ENCODE measurements around the gene BCAN.

BCAN gene

DNA sequence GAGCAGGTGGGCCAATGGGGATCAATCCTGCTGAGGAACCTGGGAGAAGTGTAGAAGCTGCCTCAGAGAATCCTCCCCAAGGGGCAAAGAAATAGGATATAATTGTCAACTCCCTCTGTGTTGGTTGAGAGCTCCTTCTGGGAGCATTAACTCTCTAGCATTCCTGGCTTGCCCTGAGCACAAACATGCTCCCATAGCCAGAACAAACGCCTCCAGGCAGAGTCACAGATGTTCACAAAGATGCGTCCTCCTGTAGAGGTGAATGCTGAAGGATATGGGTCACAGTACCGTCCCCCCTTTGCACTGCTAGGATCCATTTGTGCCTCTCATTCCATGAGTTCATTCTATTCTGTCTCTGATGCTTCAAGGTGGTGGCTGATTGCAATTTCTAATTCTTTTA lies 9.6 kb upstream of the BCAN start:
- H3K27ac ChIP-seq (ENCODE audit: low read depth, low read length), result no peak overlapping the region
- no peaks in the 10 kb centered on the region for H3K36me3 ChIP-seq (ENCODE audit: insufficient read depth, low read length)
- H3K4me3 ChIP-seq (ENCODE audit: low read depth in 1 of 2, low read length in 2 of 2), result no peak overlapping the region
- no peaks in the 10 kb centered on the region for H3K4me1 ChIP-seq (ENCODE audit: insufficient read depth, low read length)
- peaks cover 8 to 26% of the 10 kb centered on the region in 2 donors for H3K27me3 ChIP-seq (ENCODE audit: control insufficient read depth in 1 of 2, insufficient read depth in 2 of 2, low read length in 2 of 2)
- H3K9ac ChIP-seq (ENCODE audit: low read length), result no peak overlapping the region
- no peaks in the 10 kb centered on the region for H3K9me3 ChIP-seq (ENCODE audit: low read length)

DNA sequence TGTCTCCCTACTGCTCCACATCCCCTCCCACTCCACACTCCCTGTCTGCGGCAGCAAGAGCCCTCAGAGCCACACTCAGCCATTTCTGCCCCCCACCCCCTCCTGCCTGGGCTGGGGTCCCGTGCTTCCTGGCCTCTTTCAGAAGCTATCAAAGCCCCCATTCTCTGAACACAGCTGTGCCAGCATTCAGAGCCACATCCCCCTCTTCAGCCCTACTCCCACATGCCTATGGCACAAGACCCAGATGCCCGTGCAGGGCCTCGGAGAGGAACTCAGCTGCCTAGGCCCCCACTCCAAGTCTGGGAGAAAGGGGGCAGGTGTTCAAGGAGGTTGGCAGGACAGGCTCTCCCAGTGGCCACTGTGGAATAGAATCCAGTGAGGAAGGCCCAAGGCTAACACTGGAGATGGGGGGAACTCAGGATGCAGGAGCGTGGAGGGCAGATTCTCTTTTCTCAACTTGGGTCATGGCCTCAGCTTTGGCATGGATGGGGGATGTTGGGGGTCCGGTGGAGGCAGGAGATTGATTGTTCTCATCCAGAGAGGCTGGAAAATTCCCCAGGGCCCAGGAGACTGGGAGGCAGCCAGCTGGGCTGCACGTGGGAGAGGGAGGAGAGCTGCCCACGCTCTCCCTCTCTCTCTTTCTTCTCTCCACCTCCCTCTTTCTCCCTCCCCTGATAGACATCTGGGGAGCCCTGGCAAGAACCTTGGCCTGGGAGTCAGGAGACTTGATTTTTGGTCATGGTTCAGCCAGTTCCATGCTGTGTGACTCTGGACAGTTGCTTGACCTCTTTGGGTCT lies 3.5 kb upstream of the BCAN start:
- no peak overlapping the region for H3K27ac ChIP-seq (ENCODE audit: low read depth, low read length)
- H3K36me3 ChIP-seq (ENCODE audit: insufficient read depth, low read length), result no peaks in the 10 kb centered on the region
- H3K4me1 ChIP-seq (ENCODE audit: insufficient read depth, low read length), result peaks cover 8% of the 10 kb centered on the region
- no peak overlapping the region for H3K9ac ChIP-seq (ENCODE audit: low read length)
- H3K4me3 ChIP-seq (ENCODE audit: low read depth in 1 of 2, low read length in 2 of 2), result no peak overlapping the region
- H3K27me3 ChIP-seq (ENCODE audit: control insufficient read depth in 1 of 2, insufficient read depth in 2 of 2, low read length in 2 of 2), result peaks cover 43 to 61% of the 10 kb centered on the region in 2 donors
- no peaks in the 10 kb centered on the region for H3K9me3 ChIP-seq (ENCODE audit: low read length)

- no peaks in the 10 kb centered on the region for H3K9me3 ChIP-seq (ENCODE audit: low read length)
- H3K4me3 ChIP-seq (ENCODE audit: low read depth in 1 of 2, low read length in 2 of 2), result no peak overlapping the region
- no peak overlapping the region for H3K9ac ChIP-seq (ENCODE audit: low read length)
- H3K27ac ChIP-seq (ENCODE audit: low read depth, low read length), result no peak overlapping the region
- no peaks in the 10 kb centered on the region for H3K36me3 ChIP-seq (ENCODE audit: insufficient read depth, low read length)
- H3K4me1 ChIP-seq (ENCODE audit: insufficient read depth, low read length), result peaks cover 8% of the 10 kb centered on the region
- H3K27me3 ChIP-seq (ENCODE audit: control insufficient read depth in 1 of 2, insufficient read depth in 2 of 2, low read length in 2 of 2), result peaks cover 52 to 68% of the 10 kb centered on the region in 2 donors
These were observed 2.3 kb upstream of the BCAN start for GRCh38 chr1:156639601-156640101.

- Histone ChIP-seq H3K27me3 (ENCODE audit: control insufficient read depth in 1 of 2, insufficient read depth in 2 of 2, low read length in 2 of 2) (peaks cover 66 to 77% of the 10 kb centered on the region in 2 donors), H3K4me1 (ENCODE audit: insufficient read depth, low read length) (peaks cover 8% of the 10 kb centered on the region), H3K4me3 (ENCODE audit: low read depth in 1 of 2, low read length in 2 of 2) (peak overlapping the region in 1 of 2 donors; percentile 32), H3K9me3 (ENCODE audit: low read length) (no peaks in the 10 kb centered on the region), H3K36me3 (ENCODE audit: insufficient read depth, low read length) (no peaks in the 10 kb centered on the region), H3K9ac (ENCODE audit: low read length) (no peak overlapping the region), H3K27ac (ENCODE audit: low read depth, low read length) (no peak overlapping the region)
These were observed 843 bp upstream of the BCAN start for GRCh38 chr1:156640842-156641706.

- Histone ChIP-seq H3K4me3 (ENCODE audit: low read depth in 1 of 2, low read length in 2 of 2) (peak overlapping the region in 1 of 2 donors; percentile 32), H3K27me3 (ENCODE audit: control insufficient read depth in 1 of 2, insufficient read depth in 2 of 2, low read length in 2 of 2) (peaks cover 73 to 89% of the 10 kb centered on the region in 2 donors), H3K4me1 (ENCODE audit: insufficient read depth, low read length) (peaks cover 8% of the 10 kb centered on the region), H3K9me3 (ENCODE audit: low read length) (no peaks in the 10 kb centered on the region), H3K9ac (ENCODE audit: low read length) (no peak overlapping the region), H3K27ac (ENCODE audit: low read depth, low read length) (no peak overlapping the region), H3K36me3 (ENCODE audit: insufficient read depth, low read length) (no peaks in the 10 kb centered on the region)
These were observed 540 bp downstream of the BCAN start for GRCh38 chr1:156642265-156643048.

GRCh38 chr1:156643049-156643777 lies 1.3 kb downstream of the BCAN start:
- Histone ChIP-seq H3K4me1 (ENCODE audit: insufficient read depth, low read length) (peaks cover 8% of the 10 kb centered on the region), H3K27me3 (ENCODE audit: control insufficient read depth in 1 of 2, insufficient read depth in 2 of 2, low read length in 2 of 2) (peaks cover 77 to 88% of the 10 kb centered on the region in 2 donors), H3K4me3 (ENCODE audit: low read depth in 1 of 2, low read length in 2 of 2) (no peak overlapping the region), H3K27ac (ENCODE audit: low read depth, low read length) (no peak overlapping the region), H3K9me3 (ENCODE audit: low read length) (no peaks in the 10 kb centered on the region), H3K9ac (ENCODE audit: low read length) (no peak overlapping the region), H3K36me3 (ENCODE audit: insufficient read depth, low read length) (no peaks in the 10 kb centered on the region)

DNA sequence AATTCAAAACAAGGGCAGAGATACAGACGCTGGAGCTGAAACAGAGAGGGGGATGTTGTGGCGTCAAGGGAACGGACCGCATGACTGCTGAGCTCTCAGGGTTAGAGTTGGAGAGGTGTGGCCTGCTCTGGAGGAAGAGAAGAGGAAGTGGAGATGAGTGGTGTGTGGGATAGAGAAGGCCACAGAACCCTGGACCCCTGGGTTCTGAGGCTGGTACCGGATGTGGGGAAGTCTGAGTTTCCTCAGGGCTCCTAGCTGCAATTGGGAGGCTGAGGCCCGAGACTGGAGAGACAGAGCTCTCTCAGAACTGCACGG lies 1.8 kb downstream of the BCAN start:
- Histone ChIP-seq H3K36me3 (ENCODE audit: insufficient read depth, low read length) (no peaks in the 10 kb centered on the region), H3K9me3 (ENCODE audit: low read length) (no peaks in the 10 kb centered on the region), H3K4me1 (ENCODE audit: insufficient read depth, low read length) (peaks cover 8% of the 10 kb centered on the region), H3K9ac (ENCODE audit: low read length) (no peak overlapping the region), H3K27ac (ENCODE audit: low read depth, low read length) (no peak overlapping the region), H3K27me3 (ENCODE audit: control insufficient read depth in 1 of 2, insufficient read depth in 2 of 2, low read length in 2 of 2) (peaks cover 75 to 87% of the 10 kb centered on the region in 2 donors), H3K4me3 (ENCODE audit: low read depth in 1 of 2, low read length in 2 of 2) (no peak overlapping the region)

DNA sequence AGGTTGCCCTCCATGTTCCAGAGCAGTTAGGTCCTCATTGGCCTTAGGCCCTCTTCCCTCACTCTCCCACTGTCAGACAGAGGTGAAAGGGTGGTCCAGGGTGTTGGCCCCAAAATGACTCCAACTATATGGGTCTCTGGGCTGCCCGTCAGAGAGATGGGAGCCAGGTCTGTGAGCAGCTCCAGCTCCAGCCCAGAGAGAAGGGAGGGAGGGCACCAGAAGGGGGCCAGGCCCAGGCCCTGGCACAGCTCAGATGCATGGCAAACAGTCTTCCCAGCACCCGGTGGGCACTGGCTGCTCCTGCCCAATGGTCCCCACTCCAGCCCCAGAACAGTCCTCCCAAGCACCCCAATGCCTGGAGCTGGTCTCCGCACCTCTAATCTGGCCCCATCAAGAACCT lies 2.2 kb downstream of the BCAN start:
- peaks cover 8% of the 10 kb centered on the region for H3K4me1 ChIP-seq (ENCODE audit: insufficient read depth, low read length)
- peaks cover 71 to 84% of the 10 kb centered on the region in 2 donors for H3K27me3 ChIP-seq (ENCODE audit: control insufficient read depth in 1 of 2, insufficient read depth in 2 of 2, low read length in 2 of 2)
- no peaks in the 10 kb centered on the region for H3K36me3 ChIP-seq (ENCODE audit: insufficient read depth, low read length)
- no peak overlapping the region for H3K27ac ChIP-seq (ENCODE audit: low read depth, low read length)
- no peak overlapping the region for H3K9ac ChIP-seq (ENCODE audit: low read length)
- no peak overlapping the region for H3K4me3 ChIP-seq (ENCODE audit: low read depth in 1 of 2, low read length in 2 of 2)
- no peaks in the 10 kb centered on the region for H3K9me3 ChIP-seq (ENCODE audit: low read length)

GRCh38 chr1:156644640-156645039 lies 2.7 kb downstream of the BCAN start:
- no peaks in the 10 kb centered on the region for H3K36me3 ChIP-seq (ENCODE audit: insufficient read depth, low read length)
- no peak overlapping the region for H3K27ac ChIP-seq (ENCODE audit: low read depth, low read length)
- peaks cover 8% of the 10 kb centered on the region for H3K4me1 ChIP-seq (ENCODE audit: insufficient read depth, low read length)
- H3K27me3 ChIP-seq (ENCODE audit: control insufficient read depth in 1 of 2, insufficient read depth in 2 of 2, low read length in 2 of 2), result peaks cover 66 to 79% of the 10 kb centered on the region in 2 donors
- no peak overlapping the region for H3K9ac ChIP-seq (ENCODE audit: low read length)
- no peaks in the 10 kb centered on the region for H3K9me3 ChIP-seq (ENCODE audit: low read length)
- H3K4me3 ChIP-seq (ENCODE audit: low read depth in 1 of 2, low read length in 2 of 2), result no peak overlapping the region

- no peak overlapping the region for H3K9ac ChIP-seq (ENCODE audit: low read length)
- peaks cover 62 to 75% of the 10 kb centered on the region in 2 donors for H3K27me3 ChIP-seq (ENCODE audit: control insufficient read depth in 1 of 2, insufficient read depth in 2 of 2, low read length in 2 of 2)
- H3K4me1 ChIP-seq (ENCODE audit: insufficient read depth, low read length), result peaks cover 8% of the 10 kb centered on the region
These were observed 3.1 kb downstream of the BCAN start for GRCh38 chr1:156645056-156645455.

More at GRCh38 chr1:156645056-156645455, 3.1 kb downstream of the BCAN start:
- Histone ChIP-seq H3K27ac (ENCODE audit: low read depth, low read length) (no peak overlapping the region), H3K36me3 (ENCODE audit: insufficient read depth, low read length) (no peaks in the 10 kb centered on the region), H3K9me3 (ENCODE audit: low read length) (no peaks in the 10 kb centered on the region), H3K4me3 (ENCODE audit: low read depth in 1 of 2, low read length in 2 of 2) (no peak overlapping the region)
